ENCODE data around the gene AGPAT4.

Gene AGPAT4

GRCh38 chr6:161257793-161258457 is 15.9 kb downstream of the AGPAT4 start:
- no peaks in the 10 kb centered on the region for H3K9me2 ChIP-seq (replicated peaks; ENCODE audit: low read depth, low read length)
- H3K4me2 ChIP-seq (ENCODE audit: low read depth, low read length, poor library complexity, severe bottlenecking) = no peak overlapping the region
- no peak overlapping the region for H3K4me3 ChIP-seq (ENCODE audit: low read length, poor library complexity, severe bottlenecking)
- H3K79me2 ChIP-seq (ENCODE audit: insufficient read depth, low read length) = no peaks in the 10 kb centered on the region
- no peak overlapping the region for H3K9ac ChIP-seq (ENCODE audit: low read depth, low read length, poor library complexity, severe bottlenecking)
- TF ChIP-seq CTCF (conservative IDR thresholded peaks at IDR 0.05; ENCODE audit: low read length) = no peak
- no peak for TF ChIP-seq EZH2phosphoT487 (IDR thresholded peaks at IDR 0.05; ENCODE audit: borderline replicate concordance)
- H3K27me3 ChIP-seq (ENCODE audit: insufficient read depth, low read length, poor library complexity, severe bottlenecking) = no peaks in the 10 kb centered on the region
- H3K4me1 ChIP-seq (ENCODE audit: insufficient read depth, low read length, poor library complexity, severe bottlenecking) = no peaks in the 10 kb centered on the region
- H3F3A ChIP-seq (ENCODE audit: low read depth) = no peaks in the 10 kb centered on the region
- H3K9me3 ChIP-seq (ENCODE audit: insufficient read depth, low read depth, low read length) = no peaks in the 10 kb centered on the region
- H2AFZ ChIP-seq (ENCODE audit: low read length) = no peak overlapping the region
- no peaks in the 10 kb centered on the region for H3K36me3 ChIP-seq (ENCODE audit: insufficient read depth, low read length)
- no peaks in the 10 kb centered on the region for H4K20me1 ChIP-seq (ENCODE audit: insufficient read depth, low read length, poor library complexity, severe bottlenecking)

DNA sequence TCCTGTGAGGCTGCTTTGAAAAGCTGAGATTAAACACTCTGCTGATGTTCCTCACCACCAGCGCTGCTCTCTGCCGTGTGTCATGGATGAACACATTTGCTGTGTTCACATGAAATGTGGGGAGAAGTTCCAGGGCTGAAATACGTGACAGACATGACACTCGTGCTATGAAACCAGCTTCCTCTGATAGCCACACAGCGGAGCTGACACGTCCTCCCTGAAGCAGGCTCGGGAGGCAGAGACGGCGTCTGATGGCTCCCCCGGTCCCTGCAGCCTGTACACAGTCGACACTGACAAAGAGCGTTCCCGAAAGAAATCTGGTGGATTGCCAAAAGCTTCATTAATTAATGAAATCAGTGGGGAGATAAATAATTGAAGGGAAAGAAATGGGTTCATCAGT is 17.5 kb downstream of the AGPAT4 start:
- H3K79me2 ChIP-seq (ENCODE audit: insufficient read depth, low read length) = no peaks in the 10 kb centered on the region
- H3K9ac ChIP-seq (ENCODE audit: low read depth, low read length, poor library complexity, severe bottlenecking) = no peak overlapping the region
- H4K20me1 ChIP-seq (ENCODE audit: insufficient read depth, low read length, poor library complexity, severe bottlenecking) = no peaks in the 10 kb centered on the region

DNA sequence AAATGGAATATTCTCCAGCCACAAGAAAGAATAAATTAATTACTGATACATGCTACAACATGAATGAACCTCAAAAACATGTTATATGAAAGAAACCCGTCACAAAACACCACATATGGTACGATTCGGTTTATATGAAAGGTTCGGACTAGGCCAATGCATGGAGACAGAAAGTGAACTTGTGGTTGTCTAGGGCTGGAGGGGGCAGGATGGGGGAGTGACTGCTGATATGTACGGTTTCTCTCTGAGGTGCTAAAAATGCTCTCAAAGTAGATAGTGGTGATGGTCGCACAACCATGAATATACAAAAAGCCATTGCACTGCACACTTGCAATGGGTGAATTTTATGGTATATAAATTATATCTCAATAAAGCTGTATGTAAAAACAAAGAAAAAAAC is 18.3 kb downstream of the AGPAT4 start:
- Histone ChIP-seq H3K4me3 (ENCODE audit: low read length, poor library complexity, severe bottlenecking) (no peak overlapping the region), H3K9ac (ENCODE audit: low read depth, low read length, poor library complexity, severe bottlenecking) (no peak overlapping the region), H3K4me2 (ENCODE audit: low read depth, low read length, poor library complexity, severe bottlenecking) (no peak overlapping the region), H3K36me3 (ENCODE audit: insufficient read depth, low read length) (no peaks in the 10 kb centered on the region), H3K9me3 (ENCODE audit: insufficient read depth, low read depth, low read length) (no peaks in the 10 kb centered on the region), H3K79me2 (ENCODE audit: insufficient read depth, low read length) (no peaks in the 10 kb centered on the region), H3K27me3 (ENCODE audit: insufficient read depth, low read length, poor library complexity, severe bottlenecking) (no peaks in the 10 kb centered on the region), H3K4me1 (ENCODE audit: insufficient read depth, low read length, poor library complexity, severe bottlenecking) (no peaks in the 10 kb centered on the region), H3F3A (ENCODE audit: low read depth) (no peaks in the 10 kb centered on the region), H4K20me1 (ENCODE audit: insufficient read depth, low read length, poor library complexity, severe bottlenecking) (no peaks in the 10 kb centered on the region), H3K9me2 (replicated peaks; ENCODE audit: low read depth, low read length) (no peaks in the 10 kb centered on the region), H2AFZ (ENCODE audit: low read length) (no peak overlapping the region)
- no peak for TF ChIP-seq CTCF (conservative IDR thresholded peaks at IDR 0.05; ENCODE audit: low read length)

More for the DNA sequence above, 17.5 kb downstream of the AGPAT4 start:
- Histone ChIP-seq H3K4me1 (ENCODE audit: insufficient read depth, low read length, poor library complexity, severe bottlenecking) (no peaks in the 10 kb centered on the region), H3K4me3 (ENCODE audit: low read length, poor library complexity, severe bottlenecking) (no peak overlapping the region), H3K36me3 (ENCODE audit: insufficient read depth, low read length) (no peaks in the 10 kb centered on the region), H3F3A (ENCODE audit: low read depth) (no peaks in the 10 kb centered on the region), H3K4me2 (ENCODE audit: low read depth, low read length, poor library complexity, severe bottlenecking) (no peak overlapping the region), H3K27me3 (ENCODE audit: insufficient read depth, low read length, poor library complexity, severe bottlenecking) (no peaks in the 10 kb centered on the region), H2AFZ (ENCODE audit: low read length) (no peak overlapping the region), H3K9me2 (replicated peaks; ENCODE audit: low read depth, low read length) (no peaks in the 10 kb centered on the region), H3K9me3 (ENCODE audit: insufficient read depth, low read depth, low read length) (no peaks in the 10 kb centered on the region)
- TF ChIP-seq CTCF (conservative IDR thresholded peaks at IDR 0.05; ENCODE audit: low read length) (no peak), EZH2phosphoT487 (IDR thresholded peaks at IDR 0.05; ENCODE audit: borderline replicate concordance) (no peak)
